Glutamatergic neuron (in vitro differentiated cells): ENCODE data around the gene LTBP2. TPM values are rescaled to one million over a fixed set of nuclear protein-coding genes. Genes with fewer than 3 reads are reported as not detected.

Experiments
- DNase-seq: peaks from one replicate; pipeline ENCODE4 v3.0.0; 2022
- H3K27ac Mint-ChIP-seq: one replicate; pipeline ENCODE4 v1.8.0; 2020; ENCODE audit warnings: mild to moderate bottlenecking, mixed read lengths, inconsistent platforms; ENCODE audit not compliant: unreplicated experiment
- H3K27me3 Mint-ChIP-seq: one replicate; pipeline ENCODE4 v1.8.0; 2020; ENCODE audit warnings: mild to moderate bottlenecking, moderate library complexity, mixed read lengths, inconsistent platforms; ENCODE audit not compliant: unreplicated experiment
- H3K36me3 Mint-ChIP-seq: one replicate; pipeline ENCODE4 v1.8.0; 2020; ENCODE audit warnings: mild to moderate bottlenecking, mixed read lengths, inconsistent platforms; ENCODE audit not compliant: unreplicated experiment
- H3K4me1 Mint-ChIP-seq: one replicate; pipeline ENCODE4 v1.8.0; 2020; ENCODE audit warnings: mild to moderate bottlenecking, low read depth, mixed read lengths, inconsistent platforms; ENCODE audit not compliant: unreplicated experiment
- H3K4me3 Mint-ChIP-seq: one replicate; pipeline ENCODE4 v1.8.0; 2020; ENCODE audit warnings: mild to moderate bottlenecking, mixed read lengths, inconsistent platforms; ENCODE audit not compliant: unreplicated experiment
- H3K9me3 Mint-ChIP-seq: one replicate; pipeline ENCODE4 v1.8.0; 2020; ENCODE audit warnings: mild to moderate bottlenecking, moderate library complexity, mixed read lengths, inconsistent platforms; ENCODE audit not compliant: unreplicated experiment
- CTCF ChIP-seq: fragments of 200-600 bp; sonication (generic); IDR thresholded peaks from one replicate; pipeline ENCODE4 v1.5.0; 2021; ENCODE audit not compliant: partially characterized antibody, unreplicated experiment
- total RNA-seq: library from RNA; stranded (reverse); fragmentation: NEBNext Ultra II Directional; extraction: Animal tissue kit (Norgen Biotek cat#: 25700); gene quantifications from one replicate; pipeline ENCODE4 v1.2.1, GENCODE V29; 2021; ENCODE audit not compliant: unreplicated experiment

LTBP2 gene
- total RNA-seq, 1 donor from 2014 or later = 1.2 TPM

- H3K36me3 Mint-ChIP-seq = no peaks in the 10 kb centered on the region
Measured at GRCh38 chr14:74465335-74465734, 146.7 kb downstream of the LTBP2 start.

GRCh38 chr14:74464785-74465184, 147.3 kb downstream of the LTBP2 start:
- TF ChIP-seq CTCF = no peak
- Mint-ChIP-seq H3K36me3 (no peaks in the 10 kb centered on the region), H3K27ac (no peak overlapping the region), H3K4me3 (no peak overlapping the region), H3K4me1 (peaks cover 5% of the 10 kb centered on the region), H3K27me3 (peaks cover 4% of the 10 kb centered on the region), H3K9me3 (peaks cover 5% of the 10 kb centered on the region)
- DNase-seq = no peak

More at GRCh38 chr14:74465335-74465734, 146.7 kb downstream of the LTBP2 start:
- H3K4me1 Mint-ChIP-seq = no peaks in the 10 kb centered on the region
- H3K27ac Mint-ChIP-seq = no peak overlapping the region
- peaks cover 3% of the 10 kb centered on the region for H3K27me3 Mint-ChIP-seq
- no peak overlapping the region for H3K4me3 Mint-ChIP-seq
- H3K9me3 Mint-ChIP-seq = peaks cover 4% of the 10 kb centered on the region
- DNase-seq = no peak
- TF ChIP-seq CTCF = no peak

GRCh38 chr14:74463697-74464096, 148.3 kb downstream of the LTBP2 start:
- Mint-ChIP-seq H3K36me3 (no peaks in the 10 kb centered on the region), H3K9me3 (peaks cover 7% of the 10 kb centered on the region), H3K4me3 (no peak overlapping the region), H3K4me1 (peaks cover 10% of the 10 kb centered on the region), H3K27ac (no peak overlapping the region), H3K27me3 (peaks cover 4% of the 10 kb centered on the region)
- TF ChIP-seq CTCF = no peak
- no peak for DNase-seq

- no peak for DNase-seq
- Mint-ChIP-seq H3K27ac (no peak overlapping the region), H3K36me3 (no peaks in the 10 kb centered on the region), H3K9me3 (peaks cover 6% of the 10 kb centered on the region), H3K4me1 (peaks cover 10% of the 10 kb centered on the region), H3K4me3 (no peak overlapping the region), H3K27me3 (peaks cover 4% of the 10 kb centered on the region)
- no peak for TF ChIP-seq CTCF
Measured at GRCh38 chr14:74462993-74463392, 149.0 kb downstream of the LTBP2 start.

GRCh38 chr14:74459976-74460375, 152.1 kb downstream of the LTBP2 start:
- Mint-ChIP-seq H3K4me3 (peak overlapping the region; percentile 13), H3K9me3 (peaks cover 9% of the 10 kb centered on the region), H3K27me3 (peaks cover 7% of the 10 kb centered on the region), H3K27ac (peak overlapping the region; percentile 84), H3K4me1 (peaks cover 17% of the 10 kb centered on the region), H3K36me3 (peaks cover 6% of the 10 kb centered on the region)
- DNase-seq = no peak
- TF ChIP-seq CTCF = no peak
